Retinal pigment epithelial cell (primary cell): ENCODE data around the gene SREBF1.

ENCODE experiments used
- DNase-seq: peaks from one replicate; pipeline ENCODE4 v3.0.0-alpha.2; 2010; ENCODE audit warnings: low read depth
- H3K4me3 ChIP-seq: 2 replicates; pipeline ENCODE4 v1.5.1; 2011; ENCODE audit warnings: mild to moderate bottlenecking, low read length, control low read depth, moderate library complexity
- TF ChIP-seq, protein P1 (sequence below): conservative IDR thresholded peaks from 2 replicates; pipeline ENCODE4 v1.5.1; 2011; ENCODE audit warnings: low read depth, low read length, control low read depth, inconsistent platforms

The SREBF1 gene

DNA sequence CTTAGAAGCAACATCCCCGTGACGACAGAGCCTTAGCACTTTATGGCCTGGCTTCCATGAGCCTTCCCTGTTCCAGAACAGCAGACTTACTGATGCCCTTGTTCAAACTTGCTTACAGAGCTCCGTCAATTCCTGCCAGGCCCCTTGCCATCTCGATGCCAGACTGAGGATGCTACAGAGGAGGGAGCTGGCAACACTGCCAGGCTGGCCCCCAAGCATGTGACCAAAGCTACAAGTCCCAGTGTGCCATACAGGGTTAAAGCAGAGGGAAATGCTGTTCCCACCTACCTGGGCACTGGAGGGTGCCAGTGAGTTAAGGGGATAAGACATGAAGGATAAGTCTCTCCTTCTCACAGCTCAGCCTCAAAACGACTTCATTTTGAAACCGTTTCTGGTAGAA is 33.5 kb upstream of the SREBF1 start:
- H3K4me3 ChIP-seq = no peak overlapping the region
- DNase-seq = no peak
- TF ChIP-seq, protein P1, sequence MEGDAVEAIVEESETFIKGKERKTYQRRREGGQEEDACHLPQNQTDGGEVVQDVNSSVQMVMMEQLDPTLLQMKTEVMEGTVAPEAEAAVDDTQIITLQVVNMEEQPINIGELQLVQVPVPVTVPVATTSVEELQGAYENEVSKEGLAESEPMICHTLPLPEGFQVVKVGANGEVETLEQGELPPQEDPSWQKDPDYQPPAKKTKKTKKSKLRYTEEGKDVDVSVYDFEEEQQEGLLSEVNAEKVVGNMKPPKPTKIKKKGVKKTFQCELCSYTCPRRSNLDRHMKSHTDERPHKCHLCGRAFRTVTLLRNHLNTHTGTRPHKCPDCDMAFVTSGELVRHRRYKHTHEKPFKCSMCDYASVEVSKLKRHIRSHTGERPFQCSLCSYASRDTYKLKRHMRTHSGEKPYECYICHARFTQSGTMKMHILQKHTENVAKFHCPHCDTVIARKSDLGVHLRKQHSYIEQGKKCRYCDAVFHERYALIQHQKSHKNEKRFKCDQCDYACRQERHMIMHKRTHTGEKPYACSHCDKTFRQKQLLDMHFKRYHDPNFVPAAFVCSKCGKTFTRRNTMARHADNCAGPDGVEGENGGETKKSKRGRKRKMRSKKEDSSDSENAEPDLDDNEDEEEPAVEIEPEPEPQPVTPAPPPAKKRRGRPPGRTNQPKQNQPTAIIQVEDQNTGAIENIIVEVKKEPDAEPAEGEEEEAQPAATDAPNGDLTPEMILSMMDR = peak; percentile 4

DNA sequence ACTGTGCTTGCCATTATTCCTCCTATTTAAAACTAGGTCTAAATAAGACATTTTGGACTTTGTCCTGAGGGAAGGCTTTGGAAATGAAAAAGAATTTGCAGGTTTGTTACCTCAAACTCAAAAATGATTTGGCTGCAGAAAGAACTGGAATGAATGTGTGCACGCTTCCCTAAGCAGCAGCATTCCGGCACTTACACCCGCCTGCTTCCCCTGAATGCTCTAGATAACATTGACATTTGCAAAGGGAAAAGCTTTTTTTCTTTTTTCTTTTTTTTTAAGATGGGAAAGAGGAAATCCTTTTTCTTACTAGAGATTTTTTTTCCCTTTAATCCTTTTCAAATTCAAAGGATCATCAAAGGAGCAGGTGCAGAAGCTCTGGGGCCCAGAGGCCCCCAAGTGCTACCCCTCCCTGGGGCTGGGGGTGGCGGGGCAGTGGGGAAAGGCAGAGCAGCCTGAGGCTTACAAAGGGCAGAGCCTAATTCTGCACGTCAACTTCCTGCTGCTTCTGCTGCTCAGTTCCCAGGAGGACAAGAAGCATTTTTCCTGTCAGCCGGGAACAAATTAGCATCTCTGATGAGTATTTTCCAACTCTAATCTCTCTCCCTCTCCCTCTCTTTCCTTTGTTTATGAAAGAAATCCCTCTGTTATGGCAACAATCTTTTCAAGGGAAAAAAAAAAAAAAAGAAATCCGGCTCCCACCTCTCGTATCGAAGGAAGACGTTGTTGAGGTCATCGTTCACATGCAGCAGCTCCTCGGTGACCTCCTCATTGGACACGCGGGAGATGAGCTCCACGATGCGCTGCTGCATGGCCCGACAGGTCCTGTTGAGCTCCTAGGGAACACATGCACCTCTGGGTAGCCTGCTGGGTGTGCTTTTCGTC is 32.1 kb upstream of the SREBF1 start:
- no peak for DNase-seq
- H3K4me3 ChIP-seq = no peak overlapping the region
- TF ChIP-seq, protein P1 = no peak

DNA sequence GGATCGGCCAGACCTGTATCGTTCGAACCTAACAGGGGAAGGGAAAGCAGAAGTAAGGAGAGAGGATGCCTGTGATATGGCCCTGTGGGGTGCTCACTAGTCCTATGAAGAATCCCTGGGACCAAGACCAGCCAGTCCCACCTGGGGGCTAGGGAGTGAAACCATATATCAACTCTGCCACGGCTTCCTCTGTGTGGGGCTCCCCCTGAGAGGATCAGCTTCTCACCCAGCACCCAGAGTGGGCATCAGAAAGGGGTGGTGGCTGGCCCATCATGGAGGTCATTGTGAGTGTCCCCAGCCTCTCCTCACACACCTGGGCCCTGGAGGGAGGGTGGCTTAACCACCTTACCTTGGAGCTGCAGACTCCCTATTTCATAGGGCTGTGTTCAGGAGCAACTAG is 30.1 kb upstream of the SREBF1 start:
- TF ChIP-seq, protein P1 = no peak
- no peak for DNase-seq
- H3K4me3 ChIP-seq = no peak overlapping the region

DNA sequence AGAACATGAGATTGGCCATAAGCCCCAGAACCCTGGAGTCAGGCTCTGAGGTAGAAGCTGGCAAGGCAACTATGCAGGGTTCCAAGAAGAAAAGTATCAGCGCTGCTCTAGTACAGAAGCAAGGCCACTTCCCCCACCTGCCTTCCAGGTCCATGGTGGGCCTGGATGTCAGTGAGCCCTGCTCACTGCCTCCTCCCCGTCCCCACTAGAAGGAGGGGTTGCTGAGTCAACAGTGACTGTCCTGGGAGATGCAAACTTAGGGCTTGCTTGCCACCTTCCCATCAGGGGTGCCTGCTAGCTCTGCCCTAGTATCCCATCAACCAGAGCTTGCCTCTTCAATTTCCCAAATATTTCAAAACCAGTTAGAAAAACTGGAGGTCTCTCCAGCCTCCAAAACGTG is 29.6 kb upstream of the SREBF1 start:
- TF ChIP-seq, protein P1 = no peak
- DNase-seq = no peak
- H3K4me3 ChIP-seq = no peak overlapping the region

DNA sequence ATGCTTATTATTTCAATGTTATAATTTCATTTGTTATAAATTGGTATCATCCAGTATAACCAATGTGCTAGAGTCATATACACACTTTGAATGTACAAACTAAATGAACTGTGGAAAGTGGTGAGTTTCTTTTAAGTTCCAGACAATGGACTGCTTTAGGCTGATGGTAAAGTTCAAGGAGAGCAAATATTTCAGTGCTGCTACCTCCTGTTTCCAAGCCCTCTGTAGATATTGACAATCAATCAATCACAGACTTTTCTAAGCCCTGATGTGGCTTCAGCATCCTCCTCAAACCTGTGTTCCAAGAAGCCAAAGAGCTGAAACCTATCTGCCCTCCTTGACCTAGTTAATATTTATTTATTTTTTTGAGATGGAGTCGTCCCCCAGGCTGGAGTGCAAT is 28.2 kb upstream of the SREBF1 start:
- TF ChIP-seq, protein P1 = no peak
- no peak overlapping the region for H3K4me3 ChIP-seq
- DNase-seq = no peak

DNA sequence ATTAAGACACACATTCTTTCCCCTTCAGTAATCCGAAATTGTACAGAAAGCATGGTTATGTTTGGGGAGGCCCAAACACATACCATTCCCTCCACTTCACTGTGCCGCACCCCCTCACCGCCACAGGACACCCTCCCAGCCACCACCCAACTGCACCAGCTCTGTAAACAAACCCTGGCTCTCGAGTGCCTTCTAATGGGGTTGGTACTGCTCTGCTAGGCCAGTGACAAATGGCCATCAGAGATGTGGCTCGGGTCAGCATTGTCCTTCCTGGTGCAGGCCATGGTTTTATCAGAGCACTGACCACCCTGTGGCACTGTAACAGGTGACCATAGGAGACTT is 24.0 kb upstream of the SREBF1 start:
- TF ChIP-seq, protein P1 = no peak
- H3K4me3 ChIP-seq = no peak overlapping the region
- no peak for DNase-seq
